AG09309 (cell line): ENCODE measurements around the gene OLFM4.

ENCODE experiments used
- DNase-seq: peaks from one replicate; pipeline ENCODE4 v3.0.0-alpha.2; 2010; ENCODE audit warnings: low read depth
- H3K4me3 ChIP-seq: 2 replicates; pipeline ENCODE4 v1.5.1; 2011; ENCODE audit warnings: mild to moderate bottlenecking, low read depth, low read length, moderate library complexity; ENCODE audit not compliant: control insufficient read depth
- CTCF ChIP-seq: IDR thresholded peaks from 2 replicates; pipeline ENCODE4 v1.5.1; 2011; ENCODE audit warnings: mild to moderate bottlenecking, low read depth, low read length, inconsistent platforms; ENCODE audit not compliant: insufficient read depth, control insufficient read depth; ENCODE audit errors: missing control alignments

OLFM4 gene

GRCh38 chr13:53042877-53043276 lies 14.3 kb downstream of the OLFM4 start:
- no peak overlapping the region for H3K4me3 ChIP-seq
- no peak for DNase-seq
- TF ChIP-seq CTCF, result no peak

- no peak for TF ChIP-seq CTCF
- no peak overlapping the region for H3K4me3 ChIP-seq
- DNase-seq, result no peak
Observed at GRCh38 chr13:53043398-53043797, 14.8 kb downstream of the OLFM4 start.

- H3K4me3 ChIP-seq, result no peak overlapping the region
- DNase-seq, result no peak
- TF ChIP-seq CTCF, result no peak
Observed at GRCh38 chr13:53045189-53045588, 16.6 kb downstream of the OLFM4 start.

- no peak for DNase-seq
- no peak for TF ChIP-seq CTCF
- no peak overlapping the region for H3K4me3 ChIP-seq
Observed at GRCh38 chr13:53048880-53049279, 20.3 kb downstream of the OLFM4 start.

GRCh38 chr13:53050151-53050550 lies 21.5 kb downstream of the OLFM4 start:
- TF ChIP-seq CTCF, result no peak
- no peak for DNase-seq

GRCh38 chr13:53052675-53053074 lies 24.1 kb downstream of the OLFM4 start:
- DNase-seq, result no peak
- TF ChIP-seq CTCF, result no peak
- H3K4me3 ChIP-seq, result no peak overlapping the region

More at GRCh38 chr13:53050151-53050550, 21.5 kb downstream of the OLFM4 start:
- no peak overlapping the region for H3K4me3 ChIP-seq

- no peak for TF ChIP-seq CTCF
- no peak overlapping the region for H3K4me3 ChIP-seq
- no peak for DNase-seq
Observed at GRCh38 chr13:53054569-53054968, 26.0 kb downstream of the OLFM4 start.
